Measurements from ENCODE around the gene CAMK2A. TPM values are rescaled to one million over a fixed set of nuclear protein-coding genes. Genes with fewer than 3 reads are reported as not detected.

CAMK2A gene
- polyA plus RNA-seq, 1 donor (not counting 4 experiments of a cell fraction or from before 2014, with no cell fraction given) = 0.05 TPM

DNA sequence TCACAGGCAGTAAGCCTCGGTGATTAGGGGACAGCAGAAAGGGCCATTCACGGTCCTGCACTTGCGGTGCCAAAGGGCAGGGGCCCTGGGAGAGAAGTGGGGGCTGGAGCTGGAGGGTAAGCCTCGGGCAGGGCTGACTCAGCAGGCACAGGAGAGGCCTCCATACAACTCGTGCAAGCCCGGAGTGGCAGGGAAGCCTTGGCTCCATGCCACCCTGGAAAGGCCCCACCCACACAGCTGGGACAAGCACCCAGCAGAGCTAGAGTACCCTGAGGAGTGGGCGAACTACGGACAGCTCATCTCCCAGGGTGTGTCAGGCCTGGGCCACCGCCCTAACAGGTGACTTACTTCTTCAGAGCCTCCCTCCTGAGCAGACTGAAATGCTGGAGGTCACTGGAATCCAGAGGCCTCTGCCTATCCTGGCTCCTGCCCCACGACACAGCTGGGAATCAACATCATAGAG, 5.6 kb upstream of the CAMK2A start:
- FAIRE-seq = peak; percentile 84
- Histone ChIP-seq H3K4me2 (ENCODE audit: control insufficient read depth, extremely low read depth, insufficient read depth, low read depth, low read length) (peak overlapping the region; percentile 77), H3K36me3 (ENCODE audit: control insufficient read depth in 2 of 2, extremely low read depth in 1 of 2, insufficient read depth in 2 of 2, low read length in 2 of 2) (no peaks in the 10 kb centered on the region), H3K27me3 (ENCODE audit: control insufficient read depth, extremely low read depth, insufficient read depth, low read length) (peaks cover 3% of the 10 kb centered on the region), H3K4me1 (ENCODE audit: control insufficient read depth, extremely low read depth, insufficient read depth, low read length) (peaks cover 57% of the 10 kb centered on the region), H4K20me1 (ENCODE audit: control insufficient read depth, extremely low read depth, insufficient read depth, low read length) (no peaks in the 10 kb centered on the region), H3K27ac (ENCODE audit: control insufficient read depth, insufficient read depth, low read length) (peak overlapping the region; percentile 94), H3K4me3 (ENCODE audit: control insufficient read depth in 2 of 3, extremely low read depth in 1 of 3, insufficient read depth in 2 of 3, low read depth in 1 of 3, low read length in 3 of 3) (peak overlapping the region in 1 of 3 experiments; percentile 36), H3K9ac (ENCODE audit: control insufficient read depth, extremely low read depth, insufficient read depth, low read length) (peak overlapping the region; percentile 78), H3K9me1 (ENCODE audit: control insufficient read depth, extremely low read depth, insufficient read depth, low read length) (peaks cover 10% of the 10 kb centered on the region), H3K79me2 (ENCODE audit: control insufficient read depth, insufficient read depth, low read length) (no peaks in the 10 kb centered on the region), H2AFZ (ENCODE audit: control insufficient read depth, low read length) (peak overlapping the region; percentile 34), H3K9me3 (ENCODE audit: control insufficient read depth, low read depth, low read length) (no peaks in the 10 kb centered on the region)
- TF ChIP-seq, protein P1, sequence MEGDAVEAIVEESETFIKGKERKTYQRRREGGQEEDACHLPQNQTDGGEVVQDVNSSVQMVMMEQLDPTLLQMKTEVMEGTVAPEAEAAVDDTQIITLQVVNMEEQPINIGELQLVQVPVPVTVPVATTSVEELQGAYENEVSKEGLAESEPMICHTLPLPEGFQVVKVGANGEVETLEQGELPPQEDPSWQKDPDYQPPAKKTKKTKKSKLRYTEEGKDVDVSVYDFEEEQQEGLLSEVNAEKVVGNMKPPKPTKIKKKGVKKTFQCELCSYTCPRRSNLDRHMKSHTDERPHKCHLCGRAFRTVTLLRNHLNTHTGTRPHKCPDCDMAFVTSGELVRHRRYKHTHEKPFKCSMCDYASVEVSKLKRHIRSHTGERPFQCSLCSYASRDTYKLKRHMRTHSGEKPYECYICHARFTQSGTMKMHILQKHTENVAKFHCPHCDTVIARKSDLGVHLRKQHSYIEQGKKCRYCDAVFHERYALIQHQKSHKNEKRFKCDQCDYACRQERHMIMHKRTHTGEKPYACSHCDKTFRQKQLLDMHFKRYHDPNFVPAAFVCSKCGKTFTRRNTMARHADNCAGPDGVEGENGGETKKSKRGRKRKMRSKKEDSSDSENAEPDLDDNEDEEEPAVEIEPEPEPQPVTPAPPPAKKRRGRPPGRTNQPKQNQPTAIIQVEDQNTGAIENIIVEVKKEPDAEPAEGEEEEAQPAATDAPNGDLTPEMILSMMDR (optimal IDR thresholded peaks at IDR 0.05 in 1 of 3, IDR thresholded peaks at IDR 0.05 in 1 of 3, conservative IDR thresholded peaks at IDR 0.05 in 1 of 3; ENCODE audit: extremely low read depth in 1 of 3, insufficient read depth in 2 of 3, low read length in 3 of 3) = no peak
- no peak for TF ChIP-seq EZH2 (IDR thresholded peaks at IDR 0.05; ENCODE audit: low read length)
- peak; percentile 94 for DNase-seq (ENCODE audit: low read depth, low spot score)
- dilution Hi-C loops (cut with MboI; ENCODE audit: extremely low pct_ligation_motif_present, low sequenced_read_pairs) = no loop called here

DNA sequence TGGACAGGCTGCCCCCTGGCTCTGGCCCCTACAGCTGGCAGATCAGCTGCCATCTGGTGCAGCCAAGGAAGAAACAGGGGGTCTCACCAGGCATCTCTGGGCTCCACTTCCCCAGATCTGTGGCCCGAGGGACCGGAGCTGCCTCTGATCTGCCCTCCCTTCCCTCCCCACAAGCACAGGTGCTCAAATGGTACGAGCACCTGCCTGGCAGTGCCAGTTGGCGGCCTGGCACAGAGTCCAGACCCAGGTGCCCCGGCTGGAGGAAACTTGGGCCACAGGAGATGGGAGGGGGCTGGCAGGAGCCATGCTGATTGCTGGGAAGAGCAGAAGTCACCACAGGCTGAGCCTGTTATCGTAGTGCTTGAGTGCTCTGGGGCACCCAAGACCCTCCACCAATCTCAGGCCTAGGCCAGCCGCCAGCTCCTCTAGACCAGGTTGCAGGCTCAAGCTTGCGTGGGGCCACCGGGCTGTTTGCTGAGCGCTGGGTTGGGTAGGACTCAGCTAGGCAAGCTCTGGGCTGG, 5.0 kb upstream of the CAMK2A start:
- peaks cover 52% of the 10 kb centered on the region for H3K4me1 ChIP-seq (ENCODE audit: control insufficient read depth, extremely low read depth, insufficient read depth, low read length)

More for the DNA sequence above, 5.0 kb upstream of the CAMK2A start:
- H3K36me3 ChIP-seq (ENCODE audit: control insufficient read depth in 2 of 2, extremely low read depth in 1 of 2, insufficient read depth in 2 of 2, low read length in 2 of 2) = no peaks in the 10 kb centered on the region
- H3K79me2 ChIP-seq (ENCODE audit: control insufficient read depth, insufficient read depth, low read length) = no peaks in the 10 kb centered on the region
- no peak for TF ChIP-seq EZH2 (IDR thresholded peaks at IDR 0.05; ENCODE audit: low read length)
- TF ChIP-seq, protein P1 (optimal IDR thresholded peaks at IDR 0.05 in 1 of 3, IDR thresholded peaks at IDR 0.05 in 1 of 3, conservative IDR thresholded peaks at IDR 0.05 in 1 of 3; ENCODE audit: extremely low read depth in 1 of 3, insufficient read depth in 2 of 3, low read length in 3 of 3) = no peak
- DNase-seq (ENCODE audit: low read depth, low spot score) (no peak), FAIRE-seq (no peak)
- H3K9me1 ChIP-seq (ENCODE audit: control insufficient read depth, extremely low read depth, insufficient read depth, low read length) = peaks cover 7% of the 10 kb centered on the region
- H2AFZ ChIP-seq (ENCODE audit: control insufficient read depth, low read length) = no peak overlapping the region
- no peaks in the 10 kb centered on the region for H4K20me1 ChIP-seq (ENCODE audit: control insufficient read depth, extremely low read depth, insufficient read depth, low read length)
- dilution Hi-C loops (cut with MboI; ENCODE audit: extremely low pct_ligation_motif_present, low sequenced_read_pairs) = no loop called here
- H3K27me3 ChIP-seq (ENCODE audit: control insufficient read depth, extremely low read depth, insufficient read depth, low read length) = peaks cover 5% of the 10 kb centered on the region
- no peaks in the 10 kb centered on the region for H3K9me3 ChIP-seq (ENCODE audit: control insufficient read depth, low read depth, low read length)
- H3K9ac ChIP-seq (ENCODE audit: control insufficient read depth, extremely low read depth, insufficient read depth, low read length) = peak overlapping the region; percentile 78
- peak overlapping the region in 1 of 3 experiments; percentile 36 for H3K4me3 ChIP-seq (ENCODE audit: control insufficient read depth in 2 of 3, extremely low read depth in 1 of 3, insufficient read depth in 2 of 3, low read depth in 1 of 3, low read length in 3 of 3)
- H3K27ac ChIP-seq (ENCODE audit: control insufficient read depth, insufficient read depth, low read length) = peak overlapping the region; percentile 94
- peak overlapping the region; percentile 77 for H3K4me2 ChIP-seq (ENCODE audit: control insufficient read depth, extremely low read depth, insufficient read depth, low read depth, low read length)
